BLaER1 (cell line): ENCODE measurements around the gene ANKRD11.
A peak's percentile ranks its signal among the peaks of the same experiment; 100 is the strongest.

Experiments
- H3K27ac ChIP-seq: shearing (Covaris generic); formaldehyde crosslinking; 2 replicates; pipeline ENCODE4 v1.8.1; 2022
- H3K27me3 ChIP-seq: shearing (Covaris generic); formaldehyde crosslinking; 2 replicates; pipeline ENCODE4 v1.8.1; 2022
- H3K36me3 ChIP-seq: shearing (Covaris generic); formaldehyde crosslinking; 2 replicates; pipeline ENCODE4 v1.8.1; 2022
- H3K4me1 ChIP-seq: shearing (Covaris generic); formaldehyde crosslinking; 2 replicates; pipeline ENCODE4 v1.8.1; 2022
- H3K4me2 ChIP-seq: shearing (Covaris generic); formaldehyde crosslinking; 2 replicates; pipeline ENCODE4 v1.8.1; 2022
- H3K4me3 ChIP-seq: shearing (Covaris generic); formaldehyde crosslinking; 2 replicates; pipeline ENCODE4 v1.8.1; 2022
- H3K9ac ChIP-seq: shearing (Covaris generic); formaldehyde crosslinking; 2 replicates; pipeline ENCODE4 v1.8.1; 2022
- H3K9me3 ChIP-seq: shearing (Covaris generic); formaldehyde crosslinking; 2 replicates; pipeline ENCODE4 v1.8.1; 2022
- H4K20me1 ChIP-seq: shearing (Covaris generic); formaldehyde crosslinking; 2 replicates; pipeline ENCODE4 v1.8.1; 2022
- Cebpa-rat ChIP-seq: shearing (Covaris generic); IDR thresholded peaks from 2 replicates; pipeline ENCODE4 v1.8.1; 2022

Gene ANKRD11

DNA sequence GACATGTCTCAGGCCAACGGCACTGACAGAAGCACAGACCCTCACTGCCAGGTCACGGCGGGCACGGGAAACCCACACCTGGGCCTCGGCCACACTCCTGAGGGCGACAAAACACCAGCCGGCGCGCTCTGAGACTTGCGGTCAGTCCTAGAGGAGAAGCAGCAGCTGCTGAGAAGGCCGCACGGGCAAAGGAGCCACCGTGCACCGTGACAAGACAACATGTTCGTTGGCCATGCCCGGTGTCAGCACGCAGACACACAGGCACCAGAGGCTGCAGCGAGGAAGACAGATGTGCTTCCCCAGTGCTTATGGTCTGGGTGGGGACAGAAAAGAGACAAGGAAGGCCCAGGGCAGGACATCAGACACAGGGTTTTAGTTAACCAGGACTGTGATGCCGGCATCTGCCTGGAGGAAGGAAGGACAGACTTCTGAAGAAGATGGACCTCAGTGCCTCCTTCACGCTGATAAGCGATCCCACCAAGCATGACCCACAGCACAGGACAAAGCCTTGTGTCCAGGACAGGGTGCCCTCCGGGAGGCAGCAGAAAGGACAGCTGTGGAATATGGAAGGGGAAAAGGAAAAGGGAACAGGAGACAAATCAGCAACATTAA, 84.0 kb downstream of the ANKRD11 start:
- Histone ChIP-seq H3K4me3 (no peak overlapping the region), H3K9me3 (no peaks in the 10 kb centered on the region), H3K27me3 (no peaks in the 10 kb centered on the region), H3K36me3 (peaks cover 38% of the 10 kb centered on the region), H4K20me1 (peaks cover 100% of the 10 kb centered on the region), H3K4me1 (peaks cover 87% of the 10 kb centered on the region), H3K9ac (no peak overlapping the region), H3K27ac (no peak overlapping the region), H3K4me2 (peak overlapping the region; percentile 91)
- no peak for TF ChIP-seq Cebpa-rat

DNA sequence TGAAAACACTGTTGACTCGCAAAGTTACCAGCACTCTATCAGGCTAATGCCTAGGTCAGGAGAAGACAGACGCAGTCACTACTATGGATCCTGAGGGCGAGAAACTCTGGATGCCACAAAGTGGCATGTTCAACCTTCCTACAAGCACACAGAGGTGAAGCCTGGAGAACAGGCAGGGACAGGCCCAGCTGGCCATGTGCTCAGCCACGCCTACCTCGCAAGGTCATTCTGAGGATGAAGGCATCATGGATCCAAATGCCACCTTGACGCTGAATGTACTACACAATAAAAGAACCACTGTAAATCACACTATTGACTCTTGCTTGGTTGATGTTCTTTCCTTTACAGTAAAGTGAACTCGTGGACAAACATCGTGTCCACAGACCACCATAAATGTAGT, 85.8 kb downstream of the ANKRD11 start:
- Histone ChIP-seq H3K4me1 (peaks cover 73% of the 10 kb centered on the region), H3K36me3 (peaks cover 45% of the 10 kb centered on the region), H3K4me3 (no peak overlapping the region), H4K20me1 (peaks cover 97% of the 10 kb centered on the region), H3K9ac (no peak overlapping the region), H3K27me3 (no peaks in the 10 kb centered on the region), H3K27ac (no peak overlapping the region), H3K4me2 (peak overlapping the region; percentile 59), H3K9me3 (no peaks in the 10 kb centered on the region)
- TF ChIP-seq Cebpa-rat, result no peak

DNA sequence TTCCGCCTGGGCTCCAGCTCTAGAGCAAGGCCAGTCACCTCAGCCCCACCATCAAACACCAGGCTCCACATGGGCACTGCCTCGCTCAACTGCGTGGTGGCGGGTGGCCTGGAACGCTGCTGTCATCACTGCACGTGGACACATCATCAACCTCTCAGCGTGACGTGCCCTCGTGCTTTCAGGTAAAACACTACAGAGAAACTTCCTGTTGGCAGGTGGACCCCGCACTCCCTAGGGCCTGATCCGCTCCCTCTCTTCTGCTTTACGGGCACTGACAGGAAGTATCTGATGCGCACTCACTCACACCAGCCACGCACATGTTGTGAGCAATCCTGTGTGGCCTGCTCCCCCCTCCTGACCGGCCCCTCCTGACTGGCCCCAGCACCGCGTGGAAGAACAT, 87.4 kb downstream of the ANKRD11 start:
- Histone ChIP-seq H3K9me3 (no peaks in the 10 kb centered on the region), H3K4me2 (peak overlapping the region; percentile 59), H4K20me1 (peaks cover 97% of the 10 kb centered on the region), H3K27me3 (no peaks in the 10 kb centered on the region), H3K36me3 (peaks cover 60% of the 10 kb centered on the region), H3K4me1 (peaks cover 73% of the 10 kb centered on the region), H3K9ac (0 out of 2 replicates have a peak overlapping the region, but pooled peaks have one; percentile 49), H3K27ac (peak overlapping the region; percentile 20; the same call in 1 of the 2 replicates), H3K4me3 (no peak overlapping the region)
- TF ChIP-seq Cebpa-rat, result no peak

DNA sequence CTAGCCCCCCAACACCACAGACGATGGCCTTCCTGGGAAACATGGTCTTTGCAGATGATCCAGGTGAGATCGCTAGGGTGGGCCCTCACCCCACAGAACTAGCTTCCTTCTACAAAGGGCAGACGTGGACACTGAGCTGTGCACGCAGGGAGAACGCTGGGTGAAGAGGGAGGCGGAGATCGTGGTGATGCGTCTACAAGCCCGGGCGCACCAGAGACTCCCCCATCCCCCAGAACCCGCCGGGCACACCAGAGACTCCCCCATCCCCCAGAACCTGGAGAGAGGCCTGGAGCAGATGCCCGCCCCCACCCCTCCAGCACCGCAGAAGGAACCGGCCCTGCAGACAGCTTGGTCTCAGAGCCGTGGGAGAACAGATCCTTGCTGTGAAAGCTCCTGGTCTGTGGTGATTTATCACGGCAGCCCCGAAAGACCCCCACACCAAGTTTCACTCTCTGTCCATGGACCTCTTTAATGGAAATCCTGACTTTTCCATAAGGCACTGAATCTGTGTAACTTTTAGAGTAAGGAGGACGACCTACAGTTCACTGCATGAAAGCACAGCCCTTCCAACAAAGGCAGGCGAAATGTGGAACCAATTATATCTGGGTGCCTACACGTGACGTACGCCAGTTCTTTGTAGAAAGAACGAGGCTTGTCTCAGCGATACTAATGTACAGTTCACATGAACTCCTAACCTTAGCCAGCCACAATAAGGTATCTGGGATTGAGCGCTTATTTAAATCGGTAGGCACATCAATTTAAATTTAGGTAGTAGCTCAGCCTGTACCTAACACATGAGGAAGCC, 88.5 kb downstream of the ANKRD11 start:
- H3K36me3 ChIP-seq, result peaks cover 71% of the 10 kb centered on the region
- H3K4me1 ChIP-seq, result peaks cover 73% of the 10 kb centered on the region
- peaks cover 97% of the 10 kb centered on the region for H4K20me1 ChIP-seq
- no peak overlapping the region for H3K9ac ChIP-seq
- H3K27me3 ChIP-seq, result no peaks in the 10 kb centered on the region
- no peak overlapping the region for H3K4me2 ChIP-seq
- TF ChIP-seq Cebpa-rat, result no peak
- no peak overlapping the region for H3K27ac ChIP-seq
- no peaks in the 10 kb centered on the region for H3K9me3 ChIP-seq
- H3K4me3 ChIP-seq, result no peak overlapping the region

DNA sequence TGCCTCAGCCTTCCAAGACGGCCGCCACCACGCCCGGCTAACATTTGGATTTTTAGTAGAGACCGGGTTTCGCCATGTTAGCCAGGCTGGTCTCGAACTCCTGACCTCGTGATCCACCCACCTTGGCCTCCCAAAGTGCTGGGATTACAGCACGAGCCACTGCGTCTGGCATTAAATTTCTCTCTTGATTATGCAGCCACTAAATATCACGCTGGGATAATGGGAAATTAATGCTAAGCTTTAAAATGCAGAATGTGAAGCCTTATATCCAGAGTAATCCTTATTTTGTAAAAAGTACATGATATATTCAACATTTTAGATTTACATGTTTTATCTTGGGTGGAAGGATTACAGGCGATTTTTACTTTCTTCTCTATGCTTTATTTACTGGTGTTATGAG, 89.2 kb downstream of the ANKRD11 start:
- Histone ChIP-seq H3K4me2 (no peak overlapping the region), H3K36me3 (peaks cover 71% of the 10 kb centered on the region), H3K4me3 (no peak overlapping the region), H3K27me3 (no peaks in the 10 kb centered on the region), H3K4me1 (peaks cover 73% of the 10 kb centered on the region), H4K20me1 (peaks cover 97% of the 10 kb centered on the region), H3K9ac (no peak overlapping the region), H3K9me3 (no peaks in the 10 kb centered on the region), H3K27ac (no peak overlapping the region)
- TF ChIP-seq Cebpa-rat, result no peak

DNA sequence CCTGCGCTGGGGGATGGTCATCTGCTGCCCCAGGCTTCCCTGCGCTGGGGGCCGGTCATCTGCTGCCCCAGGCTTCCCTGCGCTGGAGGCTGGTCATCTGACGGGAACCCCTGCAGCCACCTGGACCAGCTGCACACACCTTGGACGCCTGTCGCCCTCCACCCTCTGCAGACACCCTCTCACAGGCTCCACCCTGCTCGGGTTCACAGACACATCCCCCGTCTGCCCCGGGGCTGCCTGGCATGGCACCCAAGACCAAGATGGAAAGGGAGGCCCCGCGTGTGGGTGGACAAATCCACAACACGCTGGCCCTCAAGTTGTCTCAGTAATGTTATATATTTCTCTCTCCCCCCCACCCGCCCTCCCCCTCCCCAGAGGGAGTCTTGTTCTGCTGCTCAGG, 89.6 kb downstream of the ANKRD11 start:
- no peak overlapping the region for H3K9ac ChIP-seq
- no peak overlapping the region for H3K4me2 ChIP-seq
- H3K4me3 ChIP-seq, result no peak overlapping the region
- H3K27me3 ChIP-seq, result no peaks in the 10 kb centered on the region
- H3K4me1 ChIP-seq, result peaks cover 73% of the 10 kb centered on the region
- H3K27ac ChIP-seq, result no peak overlapping the region
- peaks cover 71% of the 10 kb centered on the region for H3K36me3 ChIP-seq
- no peaks in the 10 kb centered on the region for H3K9me3 ChIP-seq
- TF ChIP-seq Cebpa-rat, result no peak
- H4K20me1 ChIP-seq, result peaks cover 97% of the 10 kb centered on the region

DNA sequence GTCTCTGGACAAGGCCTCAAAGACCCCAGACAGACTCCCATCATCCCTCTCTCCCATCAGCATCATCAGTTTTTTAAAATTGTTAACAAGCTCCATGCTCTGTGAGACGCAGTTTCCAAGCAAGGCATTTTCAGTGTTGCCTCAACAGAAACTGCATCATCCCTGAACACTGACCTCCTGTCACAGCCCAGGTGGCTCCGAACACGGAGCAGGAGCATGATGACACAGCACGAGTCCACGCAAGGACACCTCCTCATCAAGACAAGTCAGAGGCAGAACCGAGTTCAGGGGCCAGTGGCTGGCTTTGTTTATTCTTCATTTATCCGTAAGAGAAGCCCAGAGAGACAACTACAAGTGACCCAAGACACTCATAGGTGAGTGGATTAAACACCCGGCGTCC, 91.4 kb downstream of the ANKRD11 start:
- no peak overlapping the region for H3K4me3 ChIP-seq
- no peaks in the 10 kb centered on the region for H3K27me3 ChIP-seq
- H3K36me3 ChIP-seq, result peaks cover 67% of the 10 kb centered on the region
- H3K27ac ChIP-seq, result no peak overlapping the region
- 0 out of 2 replicates have a peak overlapping the region, but pooled peaks have one; percentile 27 for H3K9ac ChIP-seq
- no peak for TF ChIP-seq Cebpa-rat
- H3K9me3 ChIP-seq, result no peaks in the 10 kb centered on the region
- H3K4me1 ChIP-seq, result peaks cover 73% of the 10 kb centered on the region
- peaks cover 97% of the 10 kb centered on the region for H4K20me1 ChIP-seq
- peak overlapping the region; percentile 48 for H3K4me2 ChIP-seq

DNA sequence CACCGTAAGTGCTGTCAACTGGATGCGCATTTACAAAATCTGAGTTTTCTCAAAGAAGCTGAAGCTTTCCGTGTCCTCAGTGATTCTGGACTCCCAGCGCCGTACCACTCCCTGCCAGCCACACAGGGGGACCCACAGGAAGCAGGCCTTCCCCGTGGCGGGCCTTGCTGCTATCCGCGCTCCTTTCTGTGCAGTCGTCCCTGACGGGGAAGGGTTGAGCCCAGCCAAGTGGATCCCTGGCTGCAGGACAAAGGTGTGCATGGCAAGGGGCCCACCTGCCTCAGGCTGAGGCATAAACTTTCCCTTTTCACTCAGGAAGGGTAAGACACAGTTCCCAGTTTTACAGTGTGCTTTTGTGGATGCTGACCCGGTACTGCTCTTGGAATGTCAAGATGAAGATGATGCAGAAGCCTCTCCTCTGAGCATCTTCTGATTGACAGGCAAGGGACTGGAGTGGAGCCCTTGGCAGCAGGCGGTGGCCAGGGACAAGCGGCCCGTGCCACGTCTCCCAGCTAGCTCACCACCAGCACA, 93.0 kb downstream of the ANKRD11 start:
- Histone ChIP-seq H4K20me1 (peaks cover 97% of the 10 kb centered on the region), H3K27me3 (no peaks in the 10 kb centered on the region), H3K36me3 (peaks cover 70% of the 10 kb centered on the region), H3K27ac (no peak overlapping the region), H3K4me1 (peaks cover 62% of the 10 kb centered on the region), H3K4me2 (peak overlapping the region; percentile 50), H3K9ac (no peak overlapping the region), H3K9me3 (no peaks in the 10 kb centered on the region), H3K4me3 (no peak overlapping the region)
- no peak for TF ChIP-seq Cebpa-rat

DNA sequence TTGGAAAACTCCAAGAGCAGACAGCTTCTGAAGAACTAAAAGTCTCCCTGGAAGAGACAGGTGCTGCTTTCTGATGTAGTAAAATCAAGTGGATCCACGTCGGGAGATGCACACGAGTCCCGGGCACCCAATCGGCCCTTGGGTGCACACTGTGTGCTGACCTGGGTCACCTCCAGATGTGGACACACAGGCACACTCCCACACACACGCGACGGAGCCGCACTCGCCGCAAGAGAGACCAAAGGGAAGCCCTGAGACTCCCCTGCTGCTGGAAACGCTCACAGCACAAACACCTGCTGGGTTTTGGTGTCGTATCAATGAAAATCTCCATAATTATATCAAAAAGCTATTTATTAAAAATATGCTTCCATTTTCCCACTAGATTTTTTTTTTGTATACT, 94.2 kb downstream of the ANKRD11 start:
- no peak for TF ChIP-seq Cebpa-rat
- peak overlapping the region; percentile 65; the same call in 1 of the 2 replicates for H3K4me2 ChIP-seq
- H3K9me3 ChIP-seq, result no peaks in the 10 kb centered on the region; the same call in 1 of the 2 replicates
- peaks cover 77% of the 10 kb centered on the region for H3K36me3 ChIP-seq
- H3K4me3 ChIP-seq, result no peak overlapping the region
- no peak overlapping the region for H3K27ac ChIP-seq
- H3K9ac ChIP-seq, result no peak overlapping the region
- H3K27me3 ChIP-seq, result no peaks in the 10 kb centered on the region
- H3K4me1 ChIP-seq, result peaks cover 62% of the 10 kb centered on the region
- H4K20me1 ChIP-seq, result peaks cover 97% of the 10 kb centered on the region
